Measurements from ENCODE around the gene OTOP1.
A peak's percentile ranks its signal among the peaks of the same experiment; 100 is the strongest.
"Not testable (repeated sequence)": the region's sequence is repeated elsewhere in the genome, so short reads cannot be mapped to it uniquely, and the experiment has no call there.

The OTOP1 gene, protein sequence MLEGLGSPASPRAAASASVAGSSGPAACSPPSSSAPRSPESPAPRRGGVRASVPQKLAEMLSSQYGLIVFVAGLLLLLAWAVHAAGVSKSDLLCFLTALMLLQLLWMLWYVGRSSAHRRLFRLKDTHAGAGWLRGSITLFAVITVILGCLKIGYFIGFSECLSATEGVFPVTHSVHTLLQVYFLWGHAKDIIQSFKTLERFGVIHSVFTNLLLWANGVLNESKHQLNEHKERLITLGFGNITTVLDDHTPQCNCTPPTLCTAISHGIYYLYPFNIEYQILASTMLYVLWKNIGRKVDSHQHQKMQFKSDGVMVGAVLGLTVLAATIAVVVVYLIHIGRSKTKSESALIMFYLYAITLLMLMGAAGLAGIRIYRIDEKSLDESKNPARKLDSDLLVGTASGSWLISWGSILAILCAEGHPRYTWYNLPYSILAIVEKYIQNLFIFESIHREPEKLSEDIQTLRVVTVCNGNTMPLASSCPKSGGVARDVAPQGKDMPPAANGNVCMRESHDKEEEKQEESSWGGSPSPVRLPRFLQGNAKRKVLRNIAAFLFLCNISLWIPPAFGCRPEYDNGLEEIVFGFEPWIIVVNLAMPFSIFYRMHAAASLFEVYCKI

DNA sequence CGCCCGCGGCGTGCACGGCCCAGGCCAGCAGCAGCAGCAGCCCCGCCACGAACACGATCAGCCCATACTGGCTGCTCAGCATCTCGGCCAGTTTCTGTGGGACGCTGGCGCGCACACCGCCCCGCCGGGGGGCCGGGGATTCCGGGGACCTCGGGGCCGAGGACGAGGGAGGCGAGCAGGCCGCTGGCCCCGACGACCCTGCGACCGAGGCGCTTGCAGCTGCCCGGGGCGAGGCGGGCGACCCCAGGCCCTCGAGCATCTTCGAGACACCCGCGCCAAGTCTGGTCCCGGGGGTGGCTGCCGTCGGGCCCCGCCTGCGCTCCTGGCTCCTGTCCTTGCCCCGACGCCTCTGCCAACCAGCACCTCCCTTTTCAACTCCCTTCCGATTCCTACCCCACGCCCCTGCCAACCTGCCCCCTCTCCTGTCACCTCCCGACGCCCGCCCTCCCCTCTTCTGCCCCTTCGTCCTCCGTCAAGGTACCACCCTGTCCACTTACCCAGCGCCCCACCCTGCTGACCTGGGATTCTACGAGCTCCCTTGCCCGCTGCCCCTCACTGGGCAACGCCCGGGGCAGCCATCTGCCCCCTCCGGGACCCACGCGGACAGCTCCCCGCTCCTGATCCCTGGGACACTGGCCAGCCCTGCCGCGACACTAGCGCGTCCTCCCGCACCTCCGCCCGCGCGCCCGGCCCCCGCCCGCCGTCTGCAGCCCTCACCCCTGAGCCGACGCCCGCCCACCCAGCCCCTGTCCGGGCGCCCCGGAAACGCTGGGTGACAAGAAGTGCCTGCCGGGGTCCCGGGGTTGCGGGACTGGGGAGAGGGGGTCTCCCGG, at the start of gene OTOP1:
TSS of gene OTOP1 (minus strand) at position 324 of the 833 bp plus-strand sequence. CDS start at position 259, 65 bp downstream.
- no peak for DNase-seq (ENCODE audit: low spot score)

DNA sequence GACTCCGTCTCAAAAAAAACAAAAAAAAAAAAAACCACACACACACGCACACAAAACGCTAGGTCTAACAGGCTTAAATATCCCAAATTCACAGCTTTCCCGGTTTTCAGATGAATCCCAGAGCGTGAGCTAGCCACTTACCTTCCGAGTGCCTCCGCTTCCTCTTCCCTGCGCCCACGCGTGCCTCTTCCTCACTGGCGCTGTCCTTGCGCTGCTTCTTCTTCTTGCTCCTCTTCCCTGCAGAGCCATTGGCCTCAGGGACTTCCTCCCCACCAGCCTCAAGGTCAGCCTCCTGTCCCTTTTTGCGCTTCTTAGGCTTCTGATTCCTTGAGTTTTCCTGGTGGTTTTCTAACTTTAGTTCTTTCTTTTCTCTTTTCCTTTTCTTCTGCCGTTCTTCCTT, 47.5 kb upstream of the OTOP1 start:
- no peak for DNase-seq (ENCODE audit: low spot score)

DNA sequence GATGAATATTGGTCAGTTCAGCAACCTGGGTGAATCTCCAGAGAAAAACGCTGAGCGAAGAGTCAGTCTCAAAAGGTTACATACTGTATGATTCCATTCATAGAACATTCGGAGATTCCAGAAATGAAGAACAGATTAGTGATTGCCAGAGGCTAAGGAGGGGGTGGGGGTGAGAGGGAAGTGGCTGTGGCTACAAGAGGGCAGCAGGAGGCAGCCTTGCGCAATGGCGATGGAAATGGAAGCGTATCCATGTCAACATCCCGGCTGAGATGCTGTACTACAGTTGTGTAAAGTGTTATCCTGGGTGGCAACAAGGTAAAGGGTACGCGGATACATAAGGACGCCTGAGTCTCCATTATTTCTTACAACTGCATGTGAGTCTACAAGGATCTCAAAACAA, 45.2 kb upstream of the OTOP1 start:
- DNase-seq (ENCODE audit: low spot score) = no peak

DNA sequence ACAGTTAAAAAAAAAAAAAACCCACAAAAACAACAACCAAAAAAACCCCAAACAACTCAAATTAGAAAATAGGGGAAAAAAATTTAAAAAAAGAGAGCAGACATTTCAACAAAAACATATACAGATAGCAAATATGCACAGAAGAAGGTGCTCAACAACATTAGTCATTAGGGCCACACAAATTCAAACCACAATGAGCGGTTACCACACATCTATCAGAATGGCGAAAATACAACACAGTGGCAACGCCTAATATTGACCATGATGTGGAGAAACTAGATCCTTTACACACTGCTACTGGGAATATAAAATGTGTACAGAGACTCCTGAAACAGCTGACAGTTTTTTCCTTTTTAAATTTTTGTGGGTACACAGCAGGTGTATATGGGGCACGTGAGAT, 43.8 kb upstream of the OTOP1 start:
- no peak for DNase-seq (ENCODE audit: low spot score)

DNA sequence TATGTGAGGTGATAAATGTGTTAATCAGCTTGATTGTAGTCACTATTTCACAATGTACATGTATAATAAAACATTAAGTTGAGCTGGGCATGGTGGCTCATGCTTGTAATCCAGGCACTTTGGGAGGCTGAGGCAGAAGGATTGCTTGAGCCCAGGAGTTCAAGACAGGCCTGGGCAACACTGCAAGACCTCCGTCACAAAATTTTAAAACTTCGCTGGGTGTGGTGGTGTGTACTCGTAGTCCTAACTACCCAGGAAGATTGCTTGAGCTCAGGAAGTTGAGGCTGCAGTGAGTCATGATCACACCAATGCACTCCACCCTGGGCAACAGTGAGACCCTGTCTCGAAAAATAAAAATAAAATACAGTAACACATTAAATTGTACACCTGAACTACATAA, 43.1 kb upstream of the OTOP1 start:
- no peak for DNase-seq (ENCODE audit: low spot score)

DNA sequence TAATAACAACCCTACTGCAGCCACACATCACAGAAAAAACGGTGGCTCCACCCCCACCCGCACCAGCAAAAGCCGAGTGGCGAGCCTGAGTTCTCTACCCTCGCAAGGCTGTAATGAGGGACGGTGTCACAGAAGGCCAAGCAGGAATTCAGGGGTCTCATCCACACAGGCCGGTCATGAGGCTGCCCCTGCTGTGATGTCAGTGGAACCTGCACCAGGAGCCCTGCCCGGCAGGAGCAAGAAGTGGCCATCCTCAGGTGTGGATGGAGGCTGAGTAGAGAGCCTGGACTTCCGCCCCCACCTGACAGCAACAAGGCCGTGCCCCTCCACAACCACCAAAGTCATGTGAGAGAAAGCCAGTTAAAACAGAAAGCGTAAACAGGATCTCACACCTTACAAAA, 42.6 kb upstream of the OTOP1 start:
- no peak for DNase-seq (ENCODE audit: low spot score)

DNA sequence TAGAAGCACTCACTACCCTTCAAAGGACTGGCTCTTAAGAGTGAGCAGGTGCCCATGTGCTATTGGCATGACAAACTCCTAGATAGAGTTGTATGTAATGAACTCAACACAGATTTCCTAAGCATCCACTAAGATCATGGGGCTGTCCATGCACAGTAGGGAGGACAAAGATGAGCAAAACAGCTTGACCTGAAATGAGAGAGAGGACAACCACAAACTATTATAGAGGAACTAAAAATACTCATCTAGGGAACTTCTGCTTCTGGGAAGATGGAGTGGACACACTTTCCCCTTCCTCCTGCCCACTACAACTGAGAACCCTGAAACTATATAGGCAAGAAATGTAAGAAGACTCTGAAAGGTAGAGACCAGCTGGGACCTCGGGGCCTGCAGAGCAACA, 42.0 kb upstream of the OTOP1 start:
- DNase-seq (ENCODE audit: low spot score) = no peak

DNA sequence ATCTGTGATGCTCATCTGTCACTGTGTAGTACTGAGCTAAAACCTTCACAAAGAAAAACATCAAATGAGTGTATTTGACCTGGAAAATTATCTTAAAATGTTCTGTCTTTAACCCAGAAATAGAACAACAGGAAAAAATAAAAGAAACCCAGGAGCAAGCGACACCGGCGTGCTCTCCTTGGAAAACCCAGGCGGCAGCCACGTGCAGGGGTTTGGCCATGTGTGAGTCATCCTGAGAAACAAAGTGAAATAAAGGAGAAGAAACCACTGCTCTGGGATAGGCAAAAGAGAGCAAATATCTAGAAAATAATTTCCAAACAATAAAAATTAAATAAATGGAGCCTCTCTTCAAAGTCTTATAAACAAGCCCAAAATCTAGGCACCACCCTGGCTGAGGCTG, 41.3 kb upstream of the OTOP1 start:
- DNase-seq (ENCODE audit: low spot score) = no peak

DNA sequence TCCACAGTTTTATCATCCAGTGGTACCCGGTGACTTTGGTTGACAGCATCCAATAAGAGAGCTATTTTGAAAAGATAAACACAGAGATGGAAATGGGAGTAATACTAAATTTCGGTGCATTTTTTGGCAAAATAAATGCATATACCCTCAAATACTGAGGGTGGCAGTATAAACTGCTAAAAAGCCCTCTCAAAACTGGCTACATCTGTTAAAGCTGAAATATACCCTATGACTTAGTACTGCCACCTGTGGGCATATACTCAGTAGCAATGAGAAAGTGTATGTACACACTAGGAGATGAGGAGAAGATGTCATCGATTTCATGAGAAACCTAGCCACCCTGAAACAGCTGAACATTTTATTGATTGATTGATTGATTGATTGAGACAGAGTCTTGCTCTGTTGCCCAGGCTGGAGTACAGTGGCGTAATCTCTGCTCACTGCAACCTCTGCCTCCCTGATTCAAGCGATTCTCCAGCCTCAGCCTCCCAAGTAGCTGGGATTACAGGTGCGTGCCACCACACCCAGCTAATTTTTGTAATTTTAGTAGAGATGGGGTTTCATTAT, 33.5 kb upstream of the OTOP1 start:
- peak; percentile 52 for DNase-seq (ENCODE audit: low spot score)

DNA sequence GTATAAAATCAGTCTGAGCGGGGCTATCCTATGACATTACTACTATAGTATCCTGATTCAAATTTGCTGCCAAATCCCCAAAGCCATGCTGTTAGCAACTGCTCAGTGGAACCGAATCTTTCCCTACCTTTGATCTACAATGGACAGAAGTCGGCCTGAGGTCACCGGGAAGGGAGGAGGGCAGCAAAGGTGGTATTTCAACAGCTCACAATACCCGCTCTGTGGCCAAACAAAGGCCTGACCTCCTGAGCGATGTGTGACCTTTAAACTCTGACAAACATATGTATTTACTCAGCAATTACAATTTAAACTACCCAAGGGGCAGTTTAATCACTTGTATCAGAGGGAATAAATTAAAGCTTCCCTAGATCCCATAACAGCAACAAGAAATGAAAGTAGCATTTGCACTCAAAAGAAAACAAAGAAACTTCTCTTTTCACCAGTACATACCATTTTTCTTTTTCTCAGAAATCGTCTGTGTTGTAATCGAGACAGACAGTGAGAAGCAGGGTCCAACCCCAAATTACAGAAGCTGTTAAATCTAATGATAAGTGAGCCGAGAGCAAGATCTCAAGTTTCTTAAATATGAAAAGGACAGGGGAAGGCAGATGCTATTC, 32.9 kb upstream of the OTOP1 start:
- no peak for DNase-seq (ENCODE audit: low spot score)

DNA sequence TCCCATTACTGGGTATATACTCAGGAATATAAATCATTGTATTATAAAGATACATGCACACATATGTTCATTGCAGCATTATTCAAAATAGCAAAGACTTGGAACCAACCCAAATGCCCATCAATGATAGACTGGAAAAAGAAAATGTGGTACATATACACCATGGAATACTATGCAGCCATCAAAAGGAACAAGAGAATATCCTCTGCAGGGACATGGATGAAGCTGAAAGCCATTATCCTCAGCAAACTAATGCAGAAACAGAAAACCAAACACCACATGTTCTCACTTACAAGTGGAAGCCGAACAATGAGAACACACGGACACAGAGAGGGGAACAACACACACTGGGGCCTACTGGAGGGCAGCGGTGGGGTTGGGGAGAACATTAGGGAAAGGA, 31.0 kb upstream of the OTOP1 start:
- DNase-seq (ENCODE audit: low spot score) = not testable (repeated sequence)

DNA sequence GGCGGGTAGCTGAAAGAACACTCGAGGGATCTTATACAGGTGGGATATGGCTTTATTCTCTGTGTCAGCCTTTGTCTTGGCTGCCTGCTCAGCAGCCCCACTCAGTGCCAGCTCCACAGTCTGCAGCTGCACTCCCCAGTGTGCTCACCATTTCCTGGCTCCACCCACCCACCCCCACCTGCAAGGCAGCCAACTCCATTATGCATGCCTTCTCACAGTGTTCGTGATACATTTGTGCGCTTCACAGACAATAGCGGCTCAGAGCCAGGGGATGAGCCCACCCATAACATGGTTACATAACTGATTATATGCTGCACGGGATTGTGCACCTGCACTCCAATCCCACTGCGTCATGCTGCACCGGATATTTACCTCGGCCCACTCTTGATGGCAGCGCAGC, 30.1 kb upstream of the OTOP1 start:
- DNase-seq (ENCODE audit: low spot score) = no peak

DNA sequence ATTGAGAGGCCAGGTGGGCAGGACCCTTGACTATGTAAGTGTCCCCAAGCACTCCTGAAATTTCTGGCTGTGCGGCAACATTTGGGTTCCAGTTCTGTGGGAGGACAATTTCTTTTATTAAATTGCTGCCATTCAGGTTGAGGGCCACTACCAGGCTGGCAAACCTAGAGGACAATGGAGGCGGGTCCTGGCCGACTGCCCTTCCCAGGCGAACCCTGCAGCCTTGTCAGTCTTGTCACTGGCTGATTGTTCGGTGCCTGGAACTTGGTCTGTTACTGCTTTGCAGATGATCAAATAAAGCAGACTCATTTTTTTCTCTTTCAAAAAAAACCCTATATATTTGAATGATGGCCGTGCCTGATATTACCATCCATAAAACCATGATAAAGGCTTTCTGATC, 27.9 kb upstream of the OTOP1 start:
- DNase-seq (ENCODE audit: low spot score) = no peak

DNA sequence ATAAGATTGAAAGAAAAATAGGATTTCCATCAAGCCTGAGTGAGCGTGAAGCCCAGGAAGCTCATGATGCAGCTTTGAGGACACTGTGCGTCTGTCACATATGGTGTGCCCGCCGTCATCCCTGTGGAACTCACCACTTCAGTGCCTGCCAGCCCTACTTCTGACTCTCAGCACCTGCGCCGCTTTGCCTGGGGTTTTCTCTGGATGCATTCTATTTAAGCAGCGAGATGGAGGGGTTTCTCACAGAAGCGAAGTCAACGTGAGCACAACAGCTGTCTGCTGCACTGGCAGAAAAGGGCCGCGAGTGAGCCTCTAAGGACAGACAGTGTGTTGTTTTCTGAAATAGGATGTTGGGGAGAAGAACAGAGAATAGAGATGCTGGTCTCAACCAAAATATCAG, 27.5 kb upstream of the OTOP1 start:
- no peak for DNase-seq (ENCODE audit: low spot score)

DNA sequence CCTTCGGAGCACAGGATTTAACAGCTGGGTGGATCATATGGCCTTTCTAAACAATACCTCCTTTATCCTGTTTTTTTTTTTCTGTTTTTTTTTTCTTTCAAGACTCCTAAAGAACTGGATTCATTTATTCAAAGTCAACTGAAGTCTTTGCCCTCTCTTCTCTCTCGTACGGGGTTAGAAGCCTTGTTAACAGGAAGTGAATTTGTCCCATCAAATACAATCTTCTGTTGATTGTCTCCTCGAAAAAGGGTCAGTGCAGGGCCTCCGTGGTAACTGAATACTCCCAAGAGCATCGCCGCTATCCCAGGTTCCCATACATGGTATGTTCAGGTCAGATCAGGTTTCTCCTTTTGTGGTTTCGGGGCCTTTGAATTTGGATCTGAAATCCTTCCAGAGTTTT, 23.1 kb upstream of the OTOP1 start:
- no peak for DNase-seq (ENCODE audit: low spot score)

DNA sequence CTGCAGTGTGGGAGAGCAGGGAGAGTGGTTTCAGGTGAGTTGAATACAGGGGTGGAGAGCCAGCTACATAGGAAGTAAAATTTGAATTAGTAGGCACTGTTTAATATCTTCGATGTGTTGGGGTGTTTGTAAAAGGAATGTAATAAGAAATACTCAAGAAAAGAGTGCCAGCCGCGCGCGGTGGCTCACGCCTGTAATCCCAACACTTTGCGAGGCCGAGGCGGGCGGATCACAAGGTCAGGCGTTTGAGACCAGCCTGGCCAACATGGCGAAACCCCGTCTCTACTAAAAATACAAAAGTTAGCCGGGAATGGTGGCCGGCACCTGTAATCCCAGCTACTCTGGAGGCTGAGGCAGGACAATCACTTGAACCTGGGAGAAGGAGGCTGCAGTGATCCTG, 22.6 kb upstream of the OTOP1 start:
- not testable (repeated sequence) for DNase-seq (ENCODE audit: low spot score)

DNA sequence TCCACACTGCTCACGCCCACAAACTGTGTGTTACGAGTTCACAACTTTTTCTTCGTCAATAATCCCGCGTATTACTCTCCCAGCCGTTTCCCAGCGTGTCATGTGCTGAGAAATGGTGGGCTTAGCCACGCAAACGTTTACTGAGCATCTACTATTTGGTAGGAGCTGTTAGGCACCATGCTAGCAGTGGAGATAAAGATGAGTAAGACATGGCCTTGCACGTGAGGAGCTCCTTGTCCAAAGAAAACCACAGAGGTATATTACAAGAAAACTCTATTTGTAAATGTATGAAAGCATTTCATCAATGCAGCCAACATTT, 22.1 kb upstream of the OTOP1 start:
- DNase-seq (ENCODE audit: low spot score) = peak; percentile 17

DNA sequence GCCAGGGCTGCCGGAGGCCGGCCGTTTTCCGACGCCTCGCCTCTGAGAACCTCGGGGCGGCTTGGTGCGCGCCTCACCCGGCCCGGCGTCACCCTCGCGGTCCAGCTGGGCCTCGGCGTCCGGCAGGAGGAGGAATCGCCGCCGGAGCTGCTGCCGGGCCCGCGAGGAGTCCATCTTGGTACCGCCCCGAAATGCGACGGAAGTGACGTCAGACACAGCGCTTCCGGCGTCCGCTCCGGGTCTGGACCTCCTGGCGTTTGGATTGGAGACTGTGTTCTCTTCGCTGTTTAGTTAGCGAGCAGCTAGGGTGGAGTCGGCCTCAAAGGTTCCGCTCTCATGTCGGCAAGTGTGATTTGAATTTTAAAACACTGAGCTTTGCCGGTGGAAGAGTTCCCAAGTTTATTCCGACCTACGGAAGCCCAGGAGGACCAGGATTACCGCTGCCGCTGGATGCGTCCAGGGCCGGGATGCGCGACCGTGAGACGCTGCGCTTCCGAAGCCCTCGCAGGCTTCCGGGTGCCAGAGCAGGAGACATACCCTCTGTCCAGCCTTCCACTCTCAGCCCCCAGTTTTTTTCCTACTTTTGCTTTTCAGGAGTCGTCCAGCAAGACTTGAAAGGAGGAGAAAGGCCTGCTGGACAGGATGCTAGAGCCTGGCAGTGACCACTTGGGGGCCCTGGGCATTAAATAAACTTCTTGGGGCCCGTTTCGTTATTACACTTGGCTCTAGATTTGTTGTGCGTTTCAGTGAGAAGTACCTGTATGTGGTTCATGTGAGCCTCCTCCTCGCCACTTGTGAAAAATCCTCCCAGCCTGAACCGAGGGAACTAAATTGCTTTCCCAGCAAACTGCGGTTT, 21.5 kb upstream of the OTOP1 start, which contains the start of gene TMEM128:
TSS of gene TMEM128 (minus strand) at position 195 of the 856 bp plus-strand sequence. CDS start at position 174, 21 bp downstream.
- DNase-seq (ENCODE audit: low spot score) = peak; percentile 97

DNA sequence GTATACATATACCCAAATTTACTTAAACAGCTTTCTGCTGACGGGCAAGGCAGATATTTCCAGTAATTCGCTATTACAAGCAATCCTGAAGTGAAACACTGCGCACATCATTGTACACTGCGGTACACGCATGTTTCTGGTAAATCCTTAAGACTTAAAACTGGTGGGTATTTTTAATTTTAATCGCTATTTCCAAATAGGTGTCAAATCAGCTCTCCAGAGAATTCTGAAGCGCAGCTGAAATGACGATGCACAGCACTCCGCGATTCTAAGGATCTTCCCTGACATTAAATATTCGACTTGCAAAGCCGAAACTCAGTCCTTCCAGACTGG, 20.9 kb upstream of the OTOP1 start:
- DNase-seq (ENCODE audit: low spot score) = no peak

DNA sequence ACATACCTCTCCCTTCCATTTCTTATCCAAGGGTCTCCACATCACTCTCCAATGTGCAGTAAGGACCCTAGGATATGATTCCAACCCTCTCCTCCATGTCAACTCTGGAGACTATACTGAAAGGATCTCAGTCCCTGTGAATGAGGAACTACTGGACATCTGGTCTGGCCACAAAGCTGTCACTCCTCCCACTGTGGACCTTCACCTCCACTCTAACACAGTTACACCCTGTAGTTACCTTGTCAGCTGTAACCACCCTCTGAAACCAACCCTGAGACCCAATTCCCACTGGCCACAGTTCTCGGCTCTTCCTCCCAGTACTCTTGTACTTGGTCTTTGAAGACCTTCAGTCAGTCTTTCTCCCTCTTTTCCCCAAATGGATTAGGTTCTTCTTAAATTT, 18.4 kb upstream of the OTOP1 start:
- no peak for DNase-seq (ENCODE audit: low spot score)

DNA sequence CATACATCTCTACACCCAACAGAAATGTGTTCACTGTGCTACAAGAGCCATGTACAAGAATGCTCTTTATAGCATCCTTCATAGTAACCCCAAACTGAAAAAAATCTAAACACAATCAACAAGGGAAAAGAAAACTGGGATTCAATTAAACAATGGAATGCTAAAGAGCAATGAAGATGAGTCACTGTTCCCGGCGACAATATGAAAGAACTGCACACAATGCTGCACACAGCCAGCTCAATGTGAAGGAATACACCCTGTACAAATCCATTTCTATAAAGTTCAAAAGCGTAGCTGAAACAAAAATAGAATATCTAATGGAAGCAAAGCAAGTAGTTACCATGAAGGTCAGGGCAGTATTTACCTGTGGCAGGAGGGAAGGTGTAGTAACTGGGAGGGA, 12.8 kb upstream of the OTOP1 start:
- not testable (repeated sequence) for DNase-seq (ENCODE audit: low spot score)

Measured in AG08396 (cell line).